ENCODE data around the gene GMDS.

DNA sequence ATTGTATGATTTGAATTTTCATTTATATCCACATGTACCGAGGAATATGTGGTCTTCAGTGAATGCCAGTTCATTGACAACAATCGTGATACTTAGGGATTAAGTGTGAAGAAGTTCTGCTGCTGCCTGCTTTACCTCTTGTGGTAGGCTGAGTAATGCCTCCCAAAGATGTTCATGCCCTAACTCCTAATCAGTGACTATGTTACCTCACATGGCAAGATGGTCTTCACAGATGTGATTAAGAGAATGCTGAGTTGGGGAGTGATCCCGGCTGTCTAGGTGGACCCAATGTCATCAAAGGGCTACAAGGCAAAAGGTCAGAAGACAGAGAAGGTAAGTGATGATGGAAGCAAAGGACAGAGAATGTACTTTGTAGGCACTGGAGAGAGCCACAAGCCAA is 454.7 kb downstream of the GMDS start:
- TF ChIP-seq, protein P1, sequence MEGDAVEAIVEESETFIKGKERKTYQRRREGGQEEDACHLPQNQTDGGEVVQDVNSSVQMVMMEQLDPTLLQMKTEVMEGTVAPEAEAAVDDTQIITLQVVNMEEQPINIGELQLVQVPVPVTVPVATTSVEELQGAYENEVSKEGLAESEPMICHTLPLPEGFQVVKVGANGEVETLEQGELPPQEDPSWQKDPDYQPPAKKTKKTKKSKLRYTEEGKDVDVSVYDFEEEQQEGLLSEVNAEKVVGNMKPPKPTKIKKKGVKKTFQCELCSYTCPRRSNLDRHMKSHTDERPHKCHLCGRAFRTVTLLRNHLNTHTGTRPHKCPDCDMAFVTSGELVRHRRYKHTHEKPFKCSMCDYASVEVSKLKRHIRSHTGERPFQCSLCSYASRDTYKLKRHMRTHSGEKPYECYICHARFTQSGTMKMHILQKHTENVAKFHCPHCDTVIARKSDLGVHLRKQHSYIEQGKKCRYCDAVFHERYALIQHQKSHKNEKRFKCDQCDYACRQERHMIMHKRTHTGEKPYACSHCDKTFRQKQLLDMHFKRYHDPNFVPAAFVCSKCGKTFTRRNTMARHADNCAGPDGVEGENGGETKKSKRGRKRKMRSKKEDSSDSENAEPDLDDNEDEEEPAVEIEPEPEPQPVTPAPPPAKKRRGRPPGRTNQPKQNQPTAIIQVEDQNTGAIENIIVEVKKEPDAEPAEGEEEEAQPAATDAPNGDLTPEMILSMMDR (conservative IDR thresholded peaks at IDR 0.05; ENCODE audit: low read depth in 2 of 2): no peak
- TF ChIP-seq POLR2AphosphoS5 (IDR thresholded peaks at IDR 0.05; ENCODE audit: low read depth) (no peak), STAT1 (IDR thresholded peaks at IDR 0.05; ENCODE audit: unreplicated experiment) (no peak), EZH2phosphoT487 (IDR thresholded peaks at IDR 0.05; ENCODE audit: unreplicated experiment) (no peak), EZH2 (IDR thresholded peaks at IDR 0.05; ENCODE audit: low read depth, unreplicated experiment) (no peak), JUNB (IDR thresholded peaks at IDR 0.05; ENCODE audit: unreplicated experiment) (no peak), CREB1 (CRISPR knock-in tag; IDR thresholded peaks at IDR 0.05; ENCODE audit: low read depth) (no peak), ZNF331 (CRISPR knock-in tag; IDR thresholded peaks at IDR 0.05; ENCODE audit: low read depth) (no peak), ZNF114 (CRISPR knock-in tag; IDR thresholded peaks at IDR 0.05) (no peak)
- TF ChIP-seq, protein P2, sequence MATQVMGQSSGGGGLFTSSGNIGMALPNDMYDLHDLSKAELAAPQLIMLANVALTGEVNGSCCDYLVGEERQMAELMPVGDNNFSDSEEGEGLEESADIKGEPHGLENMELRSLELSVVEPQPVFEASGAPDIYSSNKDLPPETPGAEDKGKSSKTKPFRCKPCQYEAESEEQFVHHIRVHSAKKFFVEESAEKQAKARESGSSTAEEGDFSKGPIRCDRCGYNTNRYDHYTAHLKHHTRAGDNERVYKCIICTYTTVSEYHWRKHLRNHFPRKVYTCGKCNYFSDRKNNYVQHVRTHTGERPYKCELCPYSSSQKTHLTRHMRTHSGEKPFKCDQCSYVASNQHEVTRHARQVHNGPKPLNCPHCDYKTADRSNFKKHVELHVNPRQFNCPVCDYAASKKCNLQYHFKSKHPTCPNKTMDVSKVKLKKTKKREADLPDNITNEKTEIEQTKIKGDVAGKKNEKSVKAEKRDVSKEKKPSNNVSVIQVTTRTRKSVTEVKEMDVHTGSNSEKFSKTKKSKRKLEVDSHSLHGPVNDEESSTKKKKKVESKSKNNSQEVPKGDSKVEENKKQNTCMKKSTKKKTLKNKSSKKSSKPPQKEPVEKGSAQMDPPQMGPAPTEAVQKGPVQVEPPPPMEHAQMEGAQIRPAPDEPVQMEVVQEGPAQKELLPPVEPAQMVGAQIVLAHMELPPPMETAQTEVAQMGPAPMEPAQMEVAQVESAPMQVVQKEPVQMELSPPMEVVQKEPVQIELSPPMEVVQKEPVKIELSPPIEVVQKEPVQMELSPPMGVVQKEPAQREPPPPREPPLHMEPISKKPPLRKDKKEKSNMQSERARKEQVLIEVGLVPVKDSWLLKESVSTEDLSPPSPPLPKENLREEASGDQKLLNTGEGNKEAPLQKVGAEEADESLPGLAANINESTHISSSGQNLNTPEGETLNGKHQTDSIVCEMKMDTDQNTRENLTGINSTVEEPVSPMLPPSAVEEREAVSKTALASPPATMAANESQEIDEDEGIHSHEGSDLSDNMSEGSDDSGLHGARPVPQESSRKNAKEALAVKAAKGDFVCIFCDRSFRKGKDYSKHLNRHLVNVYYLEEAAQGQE (IDR thresholded peaks at IDR 0.05; ENCODE audit: unreplicated experiment): no peak
- TF ChIP-seq, protein P3, sequence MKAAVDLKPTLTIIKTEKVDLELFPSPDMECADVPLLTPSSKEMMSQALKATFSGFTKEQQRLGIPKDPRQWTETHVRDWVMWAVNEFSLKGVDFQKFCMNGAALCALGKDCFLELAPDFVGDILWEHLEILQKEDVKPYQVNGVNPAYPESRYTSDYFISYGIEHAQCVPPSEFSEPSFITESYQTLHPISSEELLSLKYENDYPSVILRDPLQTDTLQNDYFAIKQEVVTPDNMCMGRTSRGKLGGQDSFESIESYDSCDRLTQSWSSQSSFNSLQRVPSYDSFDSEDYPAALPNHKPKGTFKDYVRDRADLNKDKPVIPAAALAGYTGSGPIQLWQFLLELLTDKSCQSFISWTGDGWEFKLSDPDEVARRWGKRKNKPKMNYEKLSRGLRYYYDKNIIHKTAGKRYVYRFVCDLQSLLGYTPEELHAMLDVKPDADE (IDR thresholded peaks at IDR 0.05): no peak
- TF ChIP-seq, protein P4, sequence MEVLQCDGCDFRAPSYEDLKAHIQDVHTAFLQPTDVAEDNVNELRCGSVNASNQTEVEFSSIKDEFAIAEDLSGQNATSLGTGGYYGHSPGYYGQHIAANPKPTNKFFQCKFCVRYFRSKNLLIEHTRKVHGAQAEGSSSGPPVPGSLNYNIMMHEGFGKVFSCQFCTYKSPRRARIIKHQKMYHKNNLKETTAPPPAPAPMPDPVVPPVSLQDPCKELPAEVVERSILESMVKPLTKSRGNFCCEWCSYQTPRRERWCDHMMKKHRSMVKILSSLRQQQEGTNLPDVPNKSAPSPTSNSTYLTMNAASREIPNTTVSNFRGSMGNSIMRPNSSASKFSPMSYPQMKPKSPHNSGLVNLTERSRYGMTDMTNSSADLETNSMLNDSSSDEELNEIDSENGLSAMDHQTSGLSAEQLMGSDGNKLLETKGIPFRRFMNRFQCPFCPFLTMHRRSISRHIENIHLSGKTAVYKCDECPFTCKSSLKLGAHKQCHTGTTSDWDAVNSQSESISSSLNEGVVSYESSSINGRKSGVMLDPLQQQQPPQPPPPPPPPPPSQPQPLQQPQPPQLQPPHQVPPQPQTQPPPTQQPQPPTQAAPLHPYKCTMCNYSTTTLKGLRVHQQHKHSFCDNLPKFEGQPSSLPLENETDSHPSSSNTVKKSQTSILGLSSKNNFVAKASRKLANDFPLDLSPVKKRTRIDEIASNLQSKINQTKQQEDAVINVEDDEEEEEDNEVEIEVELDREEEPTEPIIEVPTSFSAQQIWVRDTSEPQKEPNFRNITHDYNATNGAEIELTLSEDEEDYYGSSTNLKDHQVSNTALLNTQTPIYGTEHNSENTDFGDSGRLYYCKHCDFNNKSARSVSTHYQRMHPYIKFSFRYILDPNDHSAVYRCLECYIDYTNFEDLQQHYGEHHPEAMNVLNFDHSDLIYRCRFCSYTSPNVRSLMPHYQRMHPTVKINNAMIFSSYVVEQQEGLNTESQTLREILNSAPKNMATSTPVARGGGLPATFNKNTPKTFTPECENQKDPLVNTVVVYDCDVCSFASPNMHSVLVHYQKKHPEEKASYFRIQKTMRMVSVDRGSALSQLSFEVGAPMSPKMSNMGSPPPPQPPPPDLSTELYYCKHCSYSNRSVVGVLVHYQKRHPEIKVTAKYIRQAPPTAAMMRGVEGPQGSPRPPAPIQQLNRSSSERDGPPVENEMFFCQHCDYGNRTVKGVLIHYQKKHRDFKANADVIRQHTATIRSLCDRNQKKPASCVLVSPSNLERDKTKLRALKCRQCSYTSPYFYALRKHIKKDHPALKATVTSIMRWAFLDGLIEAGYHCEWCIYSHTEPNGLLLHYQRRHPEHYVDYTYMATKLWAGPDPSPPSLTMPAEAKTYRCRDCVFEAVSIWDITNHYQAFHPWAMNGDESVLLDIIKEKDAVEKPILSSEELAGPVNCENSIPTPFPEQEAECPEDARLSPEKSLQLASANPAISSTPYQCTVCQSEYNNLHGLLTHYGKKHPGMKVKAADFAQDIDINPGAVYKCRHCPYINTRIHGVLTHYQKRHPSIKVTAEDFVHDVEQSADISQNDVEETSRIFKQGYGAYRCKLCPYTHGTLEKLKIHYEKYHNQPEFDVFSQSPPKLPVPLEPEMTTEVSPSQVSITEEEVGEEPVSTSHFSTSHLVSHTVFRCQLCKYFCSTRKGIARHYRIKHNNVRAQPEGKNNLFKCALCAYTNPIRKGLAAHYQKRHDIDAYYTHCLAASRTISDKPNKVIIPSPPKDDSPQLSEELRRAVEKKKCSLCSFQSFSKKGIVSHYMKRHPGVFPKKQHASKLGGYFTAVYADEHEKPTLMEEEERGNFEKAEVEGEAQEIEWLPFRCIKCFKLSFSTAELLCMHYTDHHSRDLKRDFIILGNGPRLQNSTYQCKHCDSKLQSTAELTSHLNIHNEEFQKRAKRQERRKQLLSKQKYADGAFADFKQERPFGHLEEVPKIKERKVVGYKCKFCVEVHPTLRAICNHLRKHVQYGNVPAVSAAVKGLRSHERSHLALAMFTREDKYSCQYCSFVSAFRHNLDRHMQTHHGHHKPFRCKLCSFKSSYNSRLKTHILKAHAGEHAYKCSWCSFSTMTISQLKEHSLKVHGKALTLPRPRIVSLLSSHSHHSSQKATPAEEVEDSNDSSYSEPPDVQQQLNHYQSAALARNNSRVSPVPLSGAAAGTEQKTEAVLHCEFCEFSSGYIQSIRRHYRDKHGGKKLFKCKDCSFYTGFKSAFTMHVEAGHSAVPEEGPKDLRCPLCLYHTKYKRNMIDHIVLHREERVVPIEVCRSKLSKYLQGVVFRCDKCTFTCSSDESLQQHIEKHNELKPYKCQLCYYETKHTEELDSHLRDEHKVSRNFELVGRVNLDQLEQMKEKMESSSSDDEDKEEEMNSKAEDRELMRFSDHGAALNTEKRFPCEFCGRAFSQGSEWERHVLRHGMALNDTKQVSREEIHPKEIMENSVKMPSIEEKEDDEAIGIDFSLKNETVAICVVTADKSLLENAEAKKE (CRISPR knock-in tag; IDR thresholded peaks at IDR 0.05): no peak
